GM21447 (cell line): ENCODE measurements around the gene CPZ.

Experiments
- ATAC-seq: cut with Tn5 transposase; IDR thresholded peaks from one replicate; pipeline ENCODE4 v1.9.1; 2021; ENCODE audit not compliant: unreplicated experiment

The CPZ gene

DNA sequence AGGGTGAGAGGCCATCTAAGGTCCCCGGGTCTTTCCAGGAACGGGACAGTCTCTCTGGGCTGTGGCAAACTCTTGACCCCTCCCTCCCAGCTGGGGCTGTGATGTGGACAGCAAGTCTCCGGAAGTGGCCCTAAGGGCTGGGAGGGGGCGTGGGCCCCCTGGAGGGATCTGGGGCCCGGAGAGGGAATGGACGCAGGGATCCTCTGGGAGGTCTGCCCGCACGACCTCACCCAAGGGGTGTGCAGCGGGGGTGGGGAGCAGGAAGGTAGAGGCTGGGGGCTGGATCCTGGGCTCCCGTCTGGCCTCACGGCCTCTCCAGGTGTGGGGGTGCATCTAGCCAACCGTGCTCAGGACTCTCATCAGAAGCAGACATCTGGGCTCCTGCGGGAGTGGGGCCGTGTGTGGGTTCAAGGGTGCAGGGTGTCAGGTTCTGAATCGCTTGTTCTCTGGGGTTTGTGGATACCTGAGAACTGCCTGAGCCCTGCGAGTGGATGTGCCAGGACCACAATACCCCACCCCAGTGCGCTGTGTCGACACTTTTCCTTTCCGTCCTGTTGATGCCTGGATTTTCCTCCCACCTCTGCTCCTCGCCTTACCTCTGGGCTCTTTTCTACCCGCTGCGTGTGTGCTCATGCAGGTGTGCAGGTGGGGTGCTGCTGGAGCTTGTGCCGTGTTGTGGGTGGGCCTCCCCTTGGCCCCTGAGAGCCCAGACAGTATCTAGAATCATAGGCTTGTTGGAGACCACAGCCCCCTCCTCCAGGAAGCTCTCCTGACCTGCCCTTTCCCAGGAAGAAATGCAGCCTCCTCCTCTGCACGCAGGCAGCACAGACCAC, 915 bp downstream of the CPZ start:
- no peak for ATAC-seq

DNA sequence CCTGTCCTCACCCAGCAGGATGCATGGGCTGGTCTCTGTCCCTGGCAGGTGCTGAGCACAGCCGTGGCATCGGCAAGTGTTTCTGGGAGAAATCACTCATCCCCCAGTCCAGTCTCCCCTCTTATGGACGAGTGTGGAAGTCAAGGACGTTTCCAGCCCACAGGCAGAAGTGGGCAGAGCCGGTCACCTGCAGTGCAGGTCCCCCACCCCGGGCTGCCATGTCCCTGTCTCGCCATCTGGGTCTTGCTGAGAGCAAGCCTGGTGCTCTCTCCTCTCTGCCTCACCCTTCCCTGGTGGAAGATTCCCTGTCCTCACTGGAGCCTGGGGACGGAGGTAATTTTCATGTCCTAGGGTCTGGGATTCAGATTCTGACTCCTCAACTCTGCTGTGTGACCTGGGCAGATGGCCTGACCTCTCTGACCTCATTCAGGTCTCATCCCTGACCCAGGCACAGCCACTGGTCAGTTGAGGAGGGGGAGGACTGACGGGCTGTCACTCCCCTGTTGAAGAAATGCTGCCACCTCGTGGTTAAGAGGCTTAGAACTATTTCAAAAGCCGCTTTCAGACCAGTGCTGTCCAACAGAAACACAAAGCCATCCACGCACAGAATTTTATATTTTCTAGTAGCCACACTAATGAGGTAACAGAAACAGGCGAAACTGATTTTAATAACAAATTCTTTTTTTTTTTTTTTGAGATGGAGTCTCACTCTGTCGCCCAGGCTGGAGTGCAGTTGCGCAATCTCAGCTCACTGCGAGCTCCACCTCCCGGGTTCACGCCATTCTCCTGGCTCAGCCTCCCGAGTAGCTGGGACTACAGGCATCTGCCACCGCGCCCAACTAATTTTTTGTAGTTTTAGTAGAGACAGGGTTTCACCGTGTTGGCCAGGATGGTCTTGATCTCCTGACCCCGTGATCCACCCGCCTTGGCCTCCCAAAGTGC, 1.8 kb downstream of the CPZ start:
- ATAC-seq, result no peak

DNA sequence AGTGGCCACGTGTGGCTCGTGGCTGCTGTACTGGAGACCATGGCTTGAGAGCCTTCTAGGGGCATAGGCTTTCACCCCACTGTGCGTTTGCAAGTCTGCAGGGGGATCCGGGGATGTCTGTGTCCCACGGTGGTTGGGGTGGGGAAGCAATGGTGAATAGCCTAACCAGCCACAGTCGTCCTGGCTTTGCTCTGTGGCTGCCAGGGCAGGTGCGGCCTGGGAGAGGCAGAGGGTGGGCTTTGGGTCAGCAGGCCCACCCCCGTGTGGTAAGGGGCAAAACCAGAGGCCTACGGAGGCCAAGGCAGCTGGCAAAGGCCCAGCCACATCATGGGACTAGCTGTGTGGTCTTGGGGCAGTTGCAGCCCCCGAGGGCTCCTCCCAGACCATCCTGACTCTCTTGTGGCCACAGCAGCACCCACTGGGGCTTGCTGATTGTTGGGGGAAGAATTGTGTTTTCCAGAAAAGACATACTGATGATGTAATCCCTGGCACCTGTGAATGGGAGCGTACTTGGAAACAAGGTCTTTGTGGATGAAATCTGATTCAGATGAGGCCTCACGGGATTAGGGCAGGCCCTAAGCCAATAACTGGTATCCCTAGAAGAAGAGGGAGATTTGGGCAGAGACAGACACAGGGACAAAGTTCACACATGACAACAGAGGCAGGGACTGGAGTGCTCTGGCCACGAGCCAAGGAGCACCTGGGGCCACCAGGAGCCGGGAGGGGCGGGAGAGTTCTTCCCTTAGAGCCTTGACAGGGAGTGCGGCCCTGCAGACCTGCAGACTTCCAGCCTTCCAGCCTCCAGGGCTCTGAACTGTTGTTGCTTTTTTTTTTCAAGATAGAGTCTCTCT, 2.9 kb downstream of the CPZ start:
- no peak for ATAC-seq

DNA sequence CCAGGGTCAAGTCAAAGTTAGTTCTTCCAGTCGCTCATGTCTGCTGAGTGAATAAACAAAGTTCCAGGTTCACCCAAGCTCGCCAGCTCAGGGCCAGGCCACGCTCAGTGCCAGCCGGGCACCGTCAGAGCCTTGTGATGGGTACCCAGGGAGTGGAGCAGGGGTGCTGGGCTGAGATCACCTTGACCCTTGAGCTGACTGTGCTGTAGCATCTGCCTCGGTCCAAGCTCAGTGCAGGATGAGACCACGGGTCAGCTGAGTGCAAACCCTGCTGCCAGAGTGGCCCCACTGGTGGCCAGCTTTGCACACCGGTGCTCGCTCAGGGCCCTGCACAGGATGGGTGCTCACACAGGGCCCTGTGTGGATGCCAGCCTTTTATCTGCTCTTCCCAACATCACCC, 4.3 kb downstream of the CPZ start:
- ATAC-seq, result no peak

DNA sequence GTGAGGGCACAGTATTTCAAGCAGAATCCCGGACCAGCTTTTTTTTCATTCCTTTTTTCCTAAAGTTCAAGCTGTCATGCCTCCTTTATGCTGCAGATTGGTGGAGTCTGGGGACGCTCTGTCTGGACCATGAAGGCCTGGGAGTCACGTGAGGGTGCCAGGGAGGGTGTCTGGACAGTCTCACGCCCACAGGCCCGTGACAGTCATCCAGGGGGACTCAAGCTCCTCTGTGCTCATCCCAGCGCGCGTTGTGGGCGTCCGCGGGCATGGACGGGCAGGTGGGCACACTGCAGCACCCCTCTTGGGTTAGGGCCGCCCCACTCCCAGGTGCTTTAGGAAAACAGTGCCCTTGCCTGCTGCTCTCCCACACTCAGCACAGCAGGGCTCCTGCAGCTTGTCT, 4.8 kb downstream of the CPZ start:
- no peak for ATAC-seq

DNA sequence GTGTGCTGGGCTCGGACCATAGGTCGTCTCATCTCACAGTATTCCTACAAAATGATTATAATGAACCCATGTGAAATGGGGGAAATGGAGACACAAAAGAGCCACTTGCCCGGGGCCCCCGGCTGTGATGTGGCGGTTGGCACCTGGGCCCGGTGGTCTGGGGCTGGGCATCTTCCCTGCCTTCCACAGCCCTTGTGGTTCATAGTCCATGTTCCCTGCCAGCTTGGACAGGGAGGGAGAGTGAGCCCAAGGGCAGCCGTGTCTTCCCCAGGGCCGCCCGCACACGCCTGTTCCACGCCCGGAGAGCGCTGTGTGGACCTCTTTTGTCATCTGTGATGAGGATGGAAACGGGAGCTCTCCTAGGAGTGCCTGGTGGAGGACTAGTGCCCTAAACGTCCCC, 5.2 kb downstream of the CPZ start:
- no peak for ATAC-seq

DNA sequence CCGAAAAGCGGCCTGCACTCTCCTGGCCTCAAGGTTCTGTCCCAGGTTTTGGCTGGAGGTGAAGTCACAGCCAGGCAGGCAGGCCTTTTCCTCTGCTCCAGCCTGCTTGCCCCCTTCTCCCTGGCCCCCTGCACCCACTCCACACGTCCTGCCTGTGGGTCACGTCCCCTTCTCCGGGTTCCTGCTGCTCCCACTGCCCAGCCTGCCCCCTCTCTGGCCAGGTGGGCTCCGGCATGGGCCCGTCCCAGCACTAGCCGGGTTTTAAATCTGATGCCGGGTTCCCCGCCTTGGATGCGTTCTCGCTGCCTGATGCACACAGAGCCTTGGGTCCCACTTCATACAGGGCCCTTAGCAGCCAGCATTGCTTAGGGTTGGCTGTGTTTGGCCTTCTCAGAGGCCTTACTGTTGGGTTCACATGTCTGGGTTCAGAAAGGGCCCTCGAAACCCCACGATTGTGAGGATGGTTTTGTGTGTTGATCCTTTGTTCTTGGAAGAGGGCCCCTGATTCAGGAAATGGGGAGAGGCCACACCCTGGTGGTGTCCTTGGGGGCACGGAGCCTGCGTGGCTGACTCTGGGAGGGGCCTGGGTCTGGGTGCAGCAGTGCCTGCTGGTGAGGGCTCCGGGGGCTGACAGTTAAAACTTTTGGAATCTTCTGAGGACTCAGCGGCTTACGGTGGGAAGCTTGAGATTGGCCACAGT, 6.0 kb downstream of the CPZ start:
- ATAC-seq, result no peak

DNA sequence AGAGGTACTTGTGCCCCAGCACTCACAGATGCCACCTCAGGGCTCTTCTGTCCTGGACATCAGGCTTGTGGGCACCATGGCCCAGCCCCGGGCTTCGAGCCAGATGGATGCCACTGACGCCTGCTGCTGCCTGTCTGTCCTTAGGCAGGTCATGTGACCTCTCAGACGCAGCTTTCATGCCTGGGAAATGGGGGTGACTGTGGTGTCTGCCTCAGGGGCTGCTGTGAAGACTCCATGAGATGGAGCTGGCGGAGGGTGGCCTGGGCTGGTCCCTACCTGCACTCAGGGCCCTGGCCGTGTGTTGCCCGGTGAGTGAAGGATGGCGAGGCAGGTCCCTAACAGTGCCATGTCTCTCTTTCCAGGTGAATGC, 6.5 kb downstream of the CPZ start:
- ATAC-seq, result no peak

DNA sequence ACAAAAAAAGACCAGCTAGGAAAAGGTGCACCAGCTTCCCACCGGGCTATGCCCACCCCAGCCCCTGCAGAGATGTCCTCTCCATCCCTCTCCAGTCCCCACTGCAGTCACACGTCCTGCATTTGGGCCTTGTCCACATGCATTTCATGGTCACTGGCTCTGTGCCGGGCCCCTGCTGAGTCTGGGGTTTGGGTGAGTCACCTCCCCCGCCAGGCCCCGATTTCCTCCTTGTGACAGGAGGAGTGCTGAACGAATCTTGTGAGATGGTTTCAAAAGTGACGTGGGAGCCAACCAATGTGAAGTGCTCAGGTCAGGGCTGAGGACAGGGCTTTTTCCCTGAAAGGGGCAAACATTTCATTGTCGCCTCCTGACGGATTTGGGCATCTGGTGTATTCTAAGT, 7.1 kb downstream of the CPZ start:
- no peak for ATAC-seq

DNA sequence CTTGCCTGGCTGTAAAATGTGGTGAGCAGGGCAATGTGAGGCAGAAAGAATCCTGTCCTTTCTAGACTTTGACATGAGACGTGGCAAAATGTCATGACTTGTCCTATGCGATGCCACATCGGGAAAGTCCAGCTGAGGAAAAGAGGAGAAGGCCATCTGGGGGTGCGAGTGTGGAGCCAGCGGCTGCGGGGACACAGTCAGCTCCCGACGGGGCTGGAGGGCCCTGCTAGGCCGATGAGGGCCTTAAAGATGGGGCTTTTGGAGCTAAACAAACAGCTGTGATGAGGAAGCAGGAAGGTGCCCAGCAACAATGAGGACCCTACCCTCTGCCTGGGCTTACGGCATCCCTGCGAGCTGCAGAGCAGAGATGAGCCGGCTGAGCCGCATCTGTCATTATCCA, 7.7 kb downstream of the CPZ start:
- ATAC-seq, result no peak

DNA sequence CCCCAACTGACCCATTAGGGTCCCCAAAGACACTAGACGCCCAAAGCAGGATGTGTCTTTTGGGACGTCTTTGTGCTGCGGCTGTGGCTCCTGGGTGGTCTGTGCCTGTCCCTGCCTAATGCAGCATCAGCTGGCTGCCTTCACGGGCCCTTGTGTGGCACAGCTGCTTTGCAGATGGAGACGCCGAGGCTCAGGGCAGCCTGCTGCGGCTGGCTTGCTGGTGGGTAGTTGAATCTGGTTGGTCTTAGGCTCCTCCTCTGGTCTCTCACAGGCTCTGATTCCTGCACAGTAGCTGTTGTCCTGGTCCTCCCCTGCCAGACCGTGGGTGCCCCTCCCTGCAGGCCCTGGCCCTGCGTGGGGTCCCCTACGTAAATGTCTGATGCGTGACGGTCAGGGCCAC, 8.1 kb downstream of the CPZ start:
- ATAC-seq, result no peak

DNA sequence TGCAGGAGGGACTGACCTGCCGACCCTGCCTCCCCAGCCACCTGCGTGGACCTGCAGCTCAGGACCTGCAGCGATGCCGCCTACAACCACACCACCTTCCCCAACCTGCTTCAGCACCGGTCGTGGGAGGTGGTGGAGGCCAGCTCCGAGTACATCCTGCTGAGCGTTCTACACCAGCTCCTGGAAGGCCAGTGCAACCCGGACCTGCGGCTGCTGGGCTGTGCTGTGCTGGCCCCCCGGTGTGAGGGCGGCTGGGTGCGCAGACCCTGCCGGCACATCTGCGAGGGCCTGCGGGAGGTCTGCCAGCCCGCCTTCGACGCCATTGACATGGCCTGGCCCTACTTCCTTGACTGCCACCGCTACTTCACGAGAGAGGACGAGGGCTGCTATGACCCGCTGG, 8.5 kb downstream of the CPZ start:
- no peak for ATAC-seq

DNA sequence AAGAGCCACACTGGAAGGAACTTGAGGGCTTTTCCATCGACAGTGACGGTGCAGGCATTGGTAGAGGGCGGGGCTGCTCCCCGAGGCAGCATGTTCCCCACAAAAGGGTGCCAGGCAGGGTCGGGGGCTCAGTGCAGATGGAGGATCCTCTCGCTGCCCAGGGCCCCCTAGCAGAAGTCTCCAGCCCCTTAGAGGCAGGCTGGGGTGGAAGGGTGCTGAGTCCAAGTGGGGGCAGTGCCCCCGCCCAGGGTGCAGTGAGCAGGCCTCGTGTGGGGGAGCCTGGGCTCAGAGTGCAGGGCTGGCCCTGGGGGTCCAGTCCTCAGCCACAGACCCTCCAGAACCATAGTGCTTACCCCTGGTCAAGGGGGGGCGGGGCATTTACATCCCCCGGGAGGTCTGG, 9.0 kb downstream of the CPZ start:
- no peak for ATAC-seq

DNA sequence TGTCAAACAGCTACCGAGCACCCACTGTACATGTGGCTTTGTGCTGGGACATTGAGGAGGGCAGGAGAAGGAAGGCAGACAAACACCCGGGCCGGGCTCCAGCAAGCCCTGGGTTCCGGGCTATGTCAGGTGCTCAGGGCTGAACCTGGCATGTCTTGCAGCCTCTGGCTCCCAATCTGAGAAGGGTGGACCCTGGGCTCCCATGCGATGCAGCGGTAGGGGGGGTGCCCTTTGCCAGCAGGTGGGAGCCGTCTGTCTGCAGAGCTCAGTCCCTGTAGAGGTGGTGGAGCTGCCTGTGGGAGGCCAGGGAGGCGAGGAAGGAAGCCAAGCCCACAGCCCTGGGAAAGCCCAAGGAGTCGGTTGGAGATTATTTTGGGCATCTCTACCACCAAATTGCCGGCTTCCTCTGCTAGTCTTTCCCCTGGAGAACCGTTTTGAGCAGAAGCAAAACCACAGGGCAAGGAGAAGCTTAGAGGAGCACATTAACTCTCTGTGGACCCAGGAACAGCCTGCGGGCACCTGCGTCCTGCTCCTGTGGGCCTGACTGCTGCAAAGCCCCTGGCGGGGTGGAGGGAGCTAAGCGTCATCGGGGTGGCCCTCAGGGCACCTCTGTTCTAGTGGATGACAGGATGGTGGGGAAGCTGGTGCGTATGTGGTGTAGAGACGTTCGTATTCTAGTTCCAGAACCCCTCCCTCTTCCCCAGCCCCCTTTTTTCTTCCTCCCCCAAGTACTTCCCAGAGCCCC, 10.3 kb downstream of the CPZ start:
- ATAC-seq, result no peak

DNA sequence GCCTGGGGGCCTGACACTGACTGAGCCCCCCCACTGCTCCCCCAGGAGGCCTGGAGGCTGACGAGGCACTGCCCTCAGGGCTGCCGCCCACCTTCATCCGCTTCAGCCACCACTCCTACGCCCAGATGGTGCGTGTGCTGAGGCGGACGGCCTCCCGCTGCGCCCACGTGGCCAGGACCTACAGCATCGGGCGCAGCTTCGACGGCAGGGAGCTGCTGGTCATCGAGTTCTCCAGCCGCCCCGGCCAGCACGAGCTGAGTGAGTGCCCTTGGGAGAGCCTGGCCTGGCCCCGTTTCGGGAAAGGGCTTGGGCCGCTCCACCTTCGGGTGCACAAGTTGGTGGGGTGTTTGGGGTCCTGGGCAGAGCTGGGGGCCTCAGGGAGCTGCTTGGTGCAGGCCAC, 11.4 kb downstream of the CPZ start:
- ATAC-seq, result no peak

DNA sequence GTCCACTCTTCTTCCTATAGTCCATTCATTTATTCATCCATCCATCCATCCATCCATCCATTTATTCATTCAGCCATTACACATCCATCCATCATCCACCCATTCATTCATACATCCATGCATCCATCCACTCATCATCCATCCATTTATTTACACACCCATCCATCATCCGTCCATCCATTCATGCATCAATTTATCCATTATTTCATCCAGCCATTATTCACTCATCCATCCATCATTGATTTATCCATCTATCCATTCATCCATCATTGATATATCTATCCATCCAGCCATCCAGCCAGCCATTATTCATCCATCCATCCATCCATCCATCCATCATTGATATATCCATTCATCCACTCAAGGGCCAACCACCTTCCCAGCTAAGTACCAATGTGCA, 12.7 kb downstream of the CPZ start:
- no peak for ATAC-seq

DNA sequence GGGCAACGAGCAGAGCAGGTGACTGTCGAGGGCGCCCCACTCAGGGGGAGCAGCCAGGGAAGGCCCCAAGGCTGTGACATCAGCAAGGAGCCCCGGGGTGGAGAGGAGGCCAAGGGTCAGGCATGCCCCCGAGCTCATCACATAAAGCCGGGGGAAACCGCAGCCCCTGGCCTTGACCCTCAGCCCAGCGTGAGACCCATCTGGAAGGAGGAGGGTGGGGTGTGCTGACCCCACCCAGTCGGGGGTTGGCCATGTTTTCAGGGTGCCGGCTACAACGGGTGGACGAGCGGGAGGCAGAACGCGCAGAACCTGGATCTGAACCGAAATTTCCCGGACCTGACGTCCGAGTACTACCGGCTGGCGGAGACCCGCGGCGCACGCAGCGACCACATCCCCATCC, 13.9 kb downstream of the CPZ start:
- no peak for ATAC-seq

DNA sequence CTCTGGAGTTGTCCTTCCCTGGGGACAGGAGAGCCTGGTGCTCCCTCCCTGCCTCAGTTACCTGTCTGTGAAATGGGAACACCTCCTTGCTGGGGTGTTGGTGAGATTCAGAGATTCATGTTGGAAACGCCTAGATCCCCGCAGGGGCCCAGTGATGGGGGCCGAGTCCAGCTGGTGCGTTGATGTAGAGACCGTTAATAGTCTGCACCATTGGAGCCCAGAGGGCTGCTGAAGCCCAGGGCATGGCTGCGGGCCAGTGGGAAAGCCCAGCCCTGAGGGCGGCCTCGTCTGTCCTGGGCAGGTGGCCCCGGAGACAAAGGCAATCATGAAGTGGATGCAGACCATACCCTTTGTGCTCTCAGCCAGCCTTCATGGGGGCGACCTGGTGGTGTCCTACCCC, 14.4 kb downstream of the CPZ start:
- ATAC-seq, result no peak

DNA sequence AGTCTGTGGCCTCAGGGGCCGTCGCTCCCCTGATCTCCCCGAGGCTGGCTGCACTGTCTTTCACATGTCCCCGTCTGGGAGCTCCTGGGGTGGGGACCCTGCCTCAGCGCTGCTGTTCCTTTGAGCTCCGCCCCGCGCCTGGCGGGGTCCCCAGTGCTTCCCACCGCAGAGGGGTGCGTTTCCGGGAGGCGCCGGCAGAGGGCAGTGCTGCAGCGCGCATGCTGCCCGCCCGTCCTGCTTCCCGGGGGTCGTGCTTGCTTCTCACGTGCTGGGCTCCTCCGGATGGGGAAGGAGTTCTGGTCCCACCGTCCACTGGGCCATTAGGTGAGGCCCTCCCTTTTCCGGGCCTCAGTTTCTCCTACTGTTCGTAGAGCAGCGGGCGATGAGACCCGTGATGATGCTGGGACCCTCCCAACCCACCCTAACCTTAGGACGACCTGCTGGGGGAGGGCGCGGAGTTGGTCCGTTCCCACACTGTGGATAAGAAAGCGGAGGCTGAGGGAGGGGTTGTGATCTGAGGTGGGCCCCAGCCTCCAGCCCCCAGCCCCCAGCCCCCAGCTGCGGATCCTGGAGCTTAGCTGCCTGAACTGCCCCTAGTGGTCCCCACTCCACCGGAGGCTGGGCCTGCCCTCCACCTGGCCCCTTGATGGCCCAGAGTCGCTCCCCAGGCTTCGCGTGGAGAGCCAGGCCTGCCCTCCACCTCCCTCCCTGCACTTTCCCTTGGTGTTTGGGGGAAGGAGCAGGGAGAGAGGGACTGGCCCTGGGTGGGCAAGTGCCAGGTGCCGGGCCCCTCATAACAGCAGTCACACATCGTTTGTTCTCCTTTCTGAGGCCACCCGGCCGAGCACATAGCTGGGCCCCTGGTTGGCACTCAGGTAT, 15.3 kb downstream of the CPZ start:
- ATAC-seq, result no peak
